Sigmoid colon (tissue), 4 donors: ENCODE results near the gene IGSF9B.

Experiments
- CTCF ChIP-seq, 4 experiments: fragments of 450-650 bp in 3 of 4; fragments of 200-600 bp in 1 of 4; IDR thresholded peaks; one replicate each; pipeline ENCODE4 v1.5.1; 2016 to 2019; ENCODE audit warnings: antibody characterized with exemption in 4 of 4, mild to moderate bottlenecking in 3 of 4, moderate library complexity in 2 of 4
- EP300 ChIP-seq, 4 donors: sonication (generic); formaldehyde crosslinking; IDR thresholded peaks; one replicate each; pipeline ENCODE4 v1.6.1; 2017; ENCODE audit warnings: antibody characterized with exemption in 4 of 4
- POLR2A ChIP-seq, 2 donors: fragments of 450-650 bp; IDR thresholded peaks; one replicate each; pipeline ENCODE4 v1.6.1; 2016; ENCODE audit warnings: antibody characterized with exemption in 2 of 2, mild to moderate bottlenecking in 2 of 2, moderate library complexity in 2 of 2
- POLR2AphosphoS5 ChIP-seq, 4 donors: sonication (generic); formaldehyde crosslinking; IDR thresholded peaks; one replicate each; pipeline ENCODE4 v1.6.1; 2017; ENCODE audit warnings: antibody characterized with exemption in 4 of 4

- TF ChIP-seq POLR2A (IDR thresholded peaks at IDR 0.05) = no peak
- TF ChIP-seq CTCF (IDR thresholded peaks at IDR 0.05) = no peak
- no peak for TF ChIP-seq POLR2AphosphoS5 (IDR thresholded peaks at IDR 0.05)
- no peak for TF ChIP-seq EP300 (IDR thresholded peaks at IDR 0.05)
These were observed 56.3 kb downstream of the IGSF9B start for GRCh38 chr11:133900176-133901105.
